ENCODE measurements around the gene ITPK1.

Gene ITPK1

DNA sequence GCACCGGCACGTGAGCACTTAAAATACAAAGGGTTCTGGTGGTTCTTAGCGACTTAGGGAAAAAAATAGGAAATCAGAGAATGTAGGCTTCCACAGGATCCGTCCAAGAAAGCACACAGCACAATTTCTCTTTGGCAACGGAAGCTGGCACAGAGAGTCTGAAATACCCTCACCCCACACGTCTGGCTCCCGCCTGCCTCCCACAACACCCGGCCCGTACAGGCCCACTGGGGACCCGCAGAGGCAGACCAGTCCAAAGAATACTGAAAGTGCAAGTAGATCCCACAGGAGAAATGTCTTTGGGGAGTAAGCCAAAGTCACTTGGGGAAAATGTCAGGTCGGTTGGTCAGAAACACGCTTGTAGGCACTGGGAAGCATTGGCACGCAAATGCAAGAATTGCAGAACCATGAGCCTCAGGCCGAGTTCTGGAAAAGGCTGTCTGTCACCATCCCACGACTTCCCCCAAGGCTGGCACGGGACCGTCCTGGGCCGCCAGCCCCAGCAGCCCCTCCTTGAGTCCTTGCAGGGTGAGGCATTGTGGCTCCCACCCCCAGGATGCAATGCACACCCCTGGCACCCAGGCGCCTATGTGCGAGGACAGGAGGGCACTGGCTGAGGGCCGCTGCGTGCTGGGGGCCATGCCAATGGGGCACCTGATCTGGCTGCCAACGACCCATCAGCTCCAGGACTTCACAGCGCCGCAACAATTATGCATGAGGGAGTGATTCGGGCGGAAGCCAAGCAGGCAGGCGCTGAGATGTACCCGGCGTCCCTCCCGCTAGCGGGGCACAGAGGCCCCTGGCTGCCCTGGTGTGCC, 163.0 kb downstream of the ITPK1 start:
- H3K9me3 ChIP-seq (ENCODE audit: low read depth, low read length), result no peaks in the 10 kb centered on the region
- TF ChIP-seq POLR2AphosphoS5 (IDR thresholded peaks at IDR 0.05; ENCODE audit: borderline replicate concordance, low read depth, low read length), result no peak
- no peak for TF ChIP-seq FOXP2 (optimal IDR thresholded peaks at IDR 0.05; ENCODE audit: control extremely low read depth, extremely low read length, insufficient read depth)
- no peak for TF ChIP-seq EZH2 (IDR thresholded peaks at IDR 0.05)
- no peak overlapping the region for H3K27ac ChIP-seq
- no peak for DNase-seq (ENCODE audit: low read depth, low spot score)
- peaks cover 9% of the 10 kb centered on the region; the same call in 1 of the 2 replicates for H3K36me3 ChIP-seq (ENCODE audit: insufficient read depth, low read length)
- no peak overlapping the region for H3K9ac ChIP-seq (ENCODE audit: insufficient read length)
- H3K4me3 ChIP-seq, result no peak overlapping the region

DNA sequence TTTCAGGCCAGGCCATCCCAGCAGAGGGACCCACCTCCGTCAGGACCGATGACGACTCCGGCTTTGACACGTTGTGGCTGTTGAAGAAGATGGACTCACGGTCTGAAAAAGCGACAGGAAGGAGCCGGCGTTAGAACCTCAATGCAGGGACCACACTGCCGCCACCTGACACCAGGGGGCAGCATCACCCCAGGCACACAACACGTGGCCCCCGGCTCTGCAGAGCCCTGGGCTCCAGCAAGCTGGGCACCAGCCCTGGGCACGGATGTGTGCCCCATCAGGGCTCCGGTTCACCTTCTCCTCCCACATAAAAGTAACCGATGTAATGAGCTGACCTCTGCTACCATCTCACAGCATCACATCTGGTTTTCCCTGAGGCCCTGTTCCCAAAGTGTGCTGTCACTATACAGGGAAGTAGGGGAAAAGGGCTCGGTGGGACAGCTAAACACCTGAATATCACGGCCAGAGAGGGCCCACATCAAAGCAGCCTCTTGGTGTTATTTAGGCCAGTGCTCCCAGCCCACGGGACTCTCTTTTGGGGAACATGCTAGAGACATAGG, 163.7 kb downstream of the ITPK1 start:
- Histone ChIP-seq H3K9me3 (ENCODE audit: low read depth, low read length) (no peaks in the 10 kb centered on the region), H3K36me3 (ENCODE audit: insufficient read depth, low read length) (peaks cover 9% of the 10 kb centered on the region; the same call in 1 of the 2 replicates), H3K9ac (ENCODE audit: insufficient read length) (no peak overlapping the region), H3K4me3 (no peak overlapping the region), H3K27ac (no peak overlapping the region)
- TF ChIP-seq EZH2 (IDR thresholded peaks at IDR 0.05) (no peak), POLR2AphosphoS5 (IDR thresholded peaks at IDR 0.05; ENCODE audit: borderline replicate concordance, low read depth, low read length) (no peak), FOXP2 (optimal IDR thresholded peaks at IDR 0.05; ENCODE audit: control extremely low read depth, extremely low read length, insufficient read depth) (no peak)
- no peak for DNase-seq (ENCODE audit: low read depth, low spot score)

DNA sequence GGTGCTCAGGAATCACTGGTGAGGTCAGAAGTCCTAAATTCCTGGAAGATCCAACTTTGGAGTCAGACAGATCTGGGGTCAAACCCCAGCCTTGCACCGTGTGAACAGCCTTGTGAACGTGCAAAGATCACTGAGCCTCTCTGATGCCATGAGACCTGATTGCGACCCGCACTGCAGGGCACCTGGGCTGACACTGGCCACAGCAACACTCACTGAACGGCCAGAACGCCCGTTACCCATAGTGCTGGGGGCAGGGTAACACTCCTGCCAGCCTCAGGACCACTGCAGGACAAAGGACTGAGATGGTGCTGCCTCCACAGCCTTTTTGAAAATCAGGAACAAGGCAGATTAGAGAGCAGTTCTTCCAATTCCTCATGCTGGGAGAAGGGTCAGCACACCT, 164.5 kb downstream of the ITPK1 start:
- DNase-seq (ENCODE audit: low read depth, low spot score), result no peak
- H3K9ac ChIP-seq (ENCODE audit: insufficient read length), result no peak overlapping the region
- H3K36me3 ChIP-seq (ENCODE audit: insufficient read depth, low read length), result peaks cover 9% of the 10 kb centered on the region; the same call in 1 of the 2 replicates
- H3K4me3 ChIP-seq, result no peak overlapping the region
- no peaks in the 10 kb centered on the region for H3K9me3 ChIP-seq (ENCODE audit: low read depth, low read length)
- H3K27ac ChIP-seq, result no peak overlapping the region
- TF ChIP-seq FOXP2 (optimal IDR thresholded peaks at IDR 0.05; ENCODE audit: control extremely low read depth, extremely low read length, insufficient read depth) (no peak), POLR2AphosphoS5 (IDR thresholded peaks at IDR 0.05; ENCODE audit: borderline replicate concordance, low read depth, low read length) (no peak), EZH2 (IDR thresholded peaks at IDR 0.05) (no peak)

DNA sequence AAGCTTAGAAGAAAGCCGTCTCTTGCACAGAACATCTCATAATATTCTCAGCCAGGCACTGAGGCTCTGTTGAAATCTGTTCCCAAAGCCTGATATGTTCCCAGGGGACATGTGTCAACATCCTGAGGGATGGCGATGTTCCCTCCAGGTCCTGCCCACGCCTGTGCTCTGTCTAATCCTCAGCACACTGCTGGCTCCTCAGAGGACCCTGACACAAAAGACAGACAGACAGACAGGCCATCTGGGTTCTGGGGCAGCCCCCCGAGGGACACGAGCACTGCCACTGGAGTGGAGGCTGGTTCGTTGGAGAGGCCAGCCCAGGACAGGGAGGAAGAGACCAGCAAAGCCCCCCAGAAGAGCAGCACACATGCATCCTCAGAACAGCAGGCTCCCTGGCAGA, 165.0 kb downstream of the ITPK1 start:
- H3K36me3 ChIP-seq (ENCODE audit: insufficient read depth, low read length), result peaks cover 9% of the 10 kb centered on the region; the same call in 1 of the 2 replicates
- H3K9me3 ChIP-seq (ENCODE audit: low read depth, low read length), result no peaks in the 10 kb centered on the region
- H3K9ac ChIP-seq (ENCODE audit: insufficient read length), result no peak overlapping the region

DNA sequence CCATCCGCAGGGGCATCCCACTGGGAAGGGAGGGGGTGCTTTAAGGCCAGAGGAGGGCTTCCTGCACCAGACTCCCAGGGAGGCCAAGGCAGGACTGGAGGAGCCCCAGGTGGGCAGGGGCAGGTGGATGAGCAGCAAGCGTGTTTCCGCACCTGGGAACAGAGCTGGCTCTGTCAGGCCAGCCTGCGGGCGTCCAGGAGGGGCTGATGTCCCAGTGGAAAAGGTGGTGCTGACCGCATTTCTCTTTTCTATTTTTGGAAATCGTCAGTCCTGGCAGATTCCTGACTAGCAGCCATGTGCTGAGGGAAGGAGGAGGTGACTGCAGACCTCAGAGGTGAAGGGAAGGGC, 165.6 kb downstream of the ITPK1 start:
- TF ChIP-seq FOXP2 (optimal IDR thresholded peaks at IDR 0.05; ENCODE audit: control extremely low read depth, extremely low read length, insufficient read depth), result no peak
- TF ChIP-seq EZH2 (IDR thresholded peaks at IDR 0.05), result no peak
- Histone ChIP-seq H3K9me3 (ENCODE audit: low read depth, low read length) (no peaks in the 10 kb centered on the region), H3K36me3 (ENCODE audit: insufficient read depth, low read length) (peaks cover 9% of the 10 kb centered on the region; the same call in 1 of the 2 replicates), H3K4me3 (no peak overlapping the region), H3K9ac (ENCODE audit: insufficient read length) (no peak overlapping the region), H3K27ac (no peak overlapping the region)
- no peak for DNase-seq (ENCODE audit: low read depth, low spot score)

More for the DNA sequence above, 165.0 kb downstream of the ITPK1 start:
- Histone ChIP-seq H3K4me3 (no peak overlapping the region), H3K27ac (no peak overlapping the region)
- TF ChIP-seq FOXP2 (optimal IDR thresholded peaks at IDR 0.05; ENCODE audit: control extremely low read depth, extremely low read length, insufficient read depth), result no peak
- TF ChIP-seq POLR2AphosphoS5 (IDR thresholded peaks at IDR 0.05; ENCODE audit: borderline replicate concordance, low read depth, low read length), result no peak
- TF ChIP-seq EZH2 (IDR thresholded peaks at IDR 0.05), result no peak
- no peak for DNase-seq (ENCODE audit: low read depth, low spot score)

DNA sequence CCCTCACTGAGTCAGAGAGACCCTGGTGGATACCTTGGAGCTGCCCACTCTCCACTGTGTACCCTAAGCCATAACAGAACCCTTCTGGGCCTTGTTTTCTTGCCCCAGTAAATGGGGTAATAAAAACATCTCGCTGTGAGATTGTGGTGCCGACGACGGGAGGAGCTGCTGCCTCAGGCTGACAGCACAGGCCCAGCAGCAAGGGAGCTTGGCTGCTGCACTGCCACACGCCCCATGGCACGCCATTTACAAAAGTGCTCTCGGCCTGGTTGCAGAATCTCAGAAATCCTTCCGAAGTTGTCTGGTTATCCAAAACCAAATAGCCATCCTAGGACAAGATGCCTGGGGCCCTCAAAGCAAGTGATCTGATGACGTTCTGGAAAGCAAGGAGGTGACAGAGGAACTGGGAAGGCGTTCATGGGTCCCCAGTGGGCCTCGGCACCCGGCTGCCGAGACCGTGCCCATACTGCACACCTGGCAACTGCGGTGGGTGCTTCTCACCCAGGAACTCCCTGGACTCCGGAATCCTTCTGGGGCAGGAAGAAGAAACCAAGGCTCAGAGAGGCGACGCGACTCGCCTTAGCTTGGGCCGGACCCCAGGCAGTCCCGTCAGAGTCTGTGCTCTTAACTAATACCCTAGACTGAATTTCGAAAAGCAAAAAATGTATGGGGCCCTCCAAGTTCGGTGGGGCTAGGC, 166.1 kb downstream of the ITPK1 start:
- peaks cover 9% of the 10 kb centered on the region; the same call in 1 of the 2 replicates for H3K36me3 ChIP-seq (ENCODE audit: insufficient read depth, low read length)
- no peak overlapping the region for H3K9ac ChIP-seq (ENCODE audit: insufficient read length)
- H3K27ac ChIP-seq, result no peak overlapping the region
- no peaks in the 10 kb centered on the region for H3K9me3 ChIP-seq (ENCODE audit: low read depth, low read length)
- H3K4me3 ChIP-seq, result no peak overlapping the region
- TF ChIP-seq EZH2 (IDR thresholded peaks at IDR 0.05) (no peak), FOXP2 (optimal IDR thresholded peaks at IDR 0.05; ENCODE audit: control extremely low read depth, extremely low read length, insufficient read depth) (no peak), POLR2AphosphoS5 (IDR thresholded peaks at IDR 0.05; ENCODE audit: borderline replicate concordance, low read depth, low read length) (no peak)
- DNase-seq (ENCODE audit: low read depth, low spot score), result no peak

DNA sequence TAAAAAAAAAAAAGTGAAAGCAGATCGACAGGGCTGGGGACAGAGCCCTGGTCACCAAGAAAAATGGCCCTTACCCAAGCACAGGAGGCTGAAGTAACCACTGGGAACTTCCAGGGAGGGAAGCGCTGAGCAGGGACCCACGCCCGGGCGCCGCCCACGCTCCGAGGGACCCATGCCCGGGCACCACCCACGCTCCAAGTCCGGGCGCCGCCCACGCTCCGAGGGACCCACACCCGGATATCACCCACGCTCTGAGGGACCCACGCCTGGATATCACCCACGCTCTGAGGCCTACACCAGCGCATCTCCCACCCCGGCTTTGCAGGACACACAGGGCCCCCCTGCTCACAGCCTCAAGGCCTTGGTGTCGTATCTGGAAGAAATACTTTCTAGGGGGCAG, 167.1 kb downstream of the ITPK1 start:
- DNase-seq (ENCODE audit: low read depth, low spot score), result no peak
- Histone ChIP-seq H3K4me3 (no peak overlapping the region), H3K9me3 (ENCODE audit: low read depth, low read length) (no peaks in the 10 kb centered on the region), H3K27ac (no peak overlapping the region), H3K36me3 (ENCODE audit: insufficient read depth, low read length) (peaks cover 9% of the 10 kb centered on the region; the same call in 1 of the 2 replicates), H3K9ac (ENCODE audit: insufficient read length) (no peak overlapping the region)
- no peak for TF ChIP-seq EZH2 (IDR thresholded peaks at IDR 0.05)
- no peak for TF ChIP-seq POLR2AphosphoS5 (IDR thresholded peaks at IDR 0.05; ENCODE audit: borderline replicate concordance, low read depth, low read length)
- TF ChIP-seq FOXP2 (optimal IDR thresholded peaks at IDR 0.05; ENCODE audit: control extremely low read depth, extremely low read length, insufficient read depth), result no peak

DNA sequence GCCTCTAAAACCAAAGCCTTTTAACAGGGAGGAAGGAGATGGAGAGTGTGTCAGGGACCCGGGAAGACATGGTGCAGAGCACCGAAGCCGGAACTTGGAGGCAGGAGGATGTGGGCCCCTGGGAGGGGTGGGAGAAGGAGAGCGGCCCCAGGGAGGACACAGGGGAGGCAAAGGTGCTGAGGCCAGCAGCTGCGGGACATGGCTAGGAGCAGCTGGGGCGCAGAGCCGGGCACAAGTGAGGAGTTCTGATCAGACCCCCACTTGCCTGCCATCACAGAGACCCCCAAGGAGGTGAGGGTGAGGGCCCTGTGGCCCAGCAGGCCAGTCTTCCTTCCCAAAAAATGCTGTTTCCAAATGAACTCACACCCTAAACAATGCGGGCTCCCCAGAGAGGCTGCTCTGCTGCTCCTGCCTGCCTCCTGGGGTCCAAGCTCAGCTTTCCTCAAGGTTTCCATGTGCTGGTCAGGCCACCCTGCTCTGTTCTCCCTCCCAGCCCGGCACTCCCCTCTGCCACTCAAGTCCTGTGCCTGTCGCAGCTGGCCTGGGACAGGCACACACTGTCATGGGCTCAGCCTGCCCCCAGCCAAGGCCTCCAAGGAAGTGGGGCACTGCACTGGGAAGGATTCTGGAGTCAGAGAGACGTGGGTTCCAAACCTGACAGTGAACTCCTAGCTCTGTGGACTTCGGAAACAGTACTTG, 168.7 kb downstream of the ITPK1 start:
- no peak for DNase-seq (ENCODE audit: low read depth, low spot score)
- Histone ChIP-seq H3K9me3 (ENCODE audit: low read depth, low read length) (no peaks in the 10 kb centered on the region), H3K9ac (ENCODE audit: insufficient read length) (no peak overlapping the region), H3K27ac (no peak overlapping the region), H3K4me3 (no peak overlapping the region), H3K36me3 (ENCODE audit: insufficient read depth, low read length) (peaks cover 9% of the 10 kb centered on the region; the same call in 1 of the 2 replicates)
- TF ChIP-seq EZH2 (IDR thresholded peaks at IDR 0.05) (no peak), FOXP2 (optimal IDR thresholded peaks at IDR 0.05; ENCODE audit: control extremely low read depth, extremely low read length, insufficient read depth) (no peak), POLR2AphosphoS5 (IDR thresholded peaks at IDR 0.05; ENCODE audit: borderline replicate concordance, low read depth, low read length) (no peak)

Measured in SK-N-MC (cell line).